Breast epithelium (tissue), 4 donors: Measurements from ENCODE around the gene GPHN. TPM values are rescaled to one million over a fixed set of nuclear protein-coding genes. Genes with fewer than 3 reads are reported as not detected.

Experiments
- DNase-seq, 2 donors: peaks; one replicate each; pipeline ENCODE4 v3.0.0-alpha.2; 2019; ENCODE audit warnings: low spot score in 2 of 2
- H3K27ac ChIP-seq, 2 donors: fragments of 200-600 bp; sonication (generic) in 1 of 2; one replicate each; pipeline ENCODE4 v1.5.1; 2016 to 2019; ENCODE audit warnings: mild to moderate bottlenecking in 1 of 2
- H3K27me3 ChIP-seq, 2 donors: fragments of 200-600 bp; sonication (generic) in 1 of 2; one replicate each; pipeline versions ENCODE4 v1.5.1 to v1.6.0; 2017 to 2019; ENCODE audit warnings: control low read depth in 1 of 2, mild to moderate bottlenecking in 1 of 2
- H3K36me3 ChIP-seq: fragments of 200-600 bp; one replicate; pipeline ENCODE4 v1.5.1; 2019
- H3K4me1 ChIP-seq, 2 donors: fragments of 200-600 bp; sonication (generic); one replicate each; pipeline ENCODE4 v1.5.1; 2016 to 2019; ENCODE audit warnings: control low read depth in 1 of 2
- H3K4me3 ChIP-seq, 3 donors: fragments of 200-600 bp; sonication (generic); 1 replicate in 2 of 3; 2 replicates in 1 of 3; pipeline ENCODE4 v1.5.1; 2016 to 2019; ENCODE audit warnings: mild to moderate bottlenecking in 3 of 3, moderate library complexity in 2 of 3
- H3K9me3 ChIP-seq, 2 donors: fragments of 200-600 bp; sonication (generic) in 1 of 2; one replicate each; pipeline ENCODE4 v1.5.1; 2016 to 2019; ENCODE audit warnings: control low read depth in 1 of 2
- POLR2A ChIP-seq: fragments of 450-650 bp; IDR thresholded peaks from one replicate; pipeline ENCODE4 v1.6.1; 2016; ENCODE audit warnings: antibody characterized with exemption, mild to moderate bottlenecking, moderate library complexity
- POLR2AphosphoS5 ChIP-seq, 3 donors: sonication (generic); formaldehyde crosslinking; IDR thresholded peaks; one replicate each; pipeline ENCODE4 v1.6.1; 2017; ENCODE audit warnings: antibody characterized with exemption in 3 of 3
- intact Hi-C: fragments of 100-400 bp; cut with DNase I; formaldehyde crosslinking; loops from one replicate; pipeline ENCODE4 v1.15.1; 2023; ENCODE audit warnings: low total_unique reads
- total RNA-seq, 3 donors: library from RNA; depleted of rRNA; stranded (reverse); fragments of >200 nt; gene quantifications; one replicate each; pipeline ENCODE4 v1.1.0, GENCODE V29; 2016
- TF ChIP-seq, protein P1 (sequence below), 3 donors: fragments of 450-650 bp; IDR thresholded peaks; one replicate each; pipeline ENCODE4 v1.5.1; 2016 to 2017; ENCODE audit warnings: antibody characterized with exemption in 3 of 3, mild to moderate bottlenecking in 3 of 3, moderate library complexity in 3 of 3

The GPHN gene
- total RNA-seq, 3 donors from 2014 or later = 20.9 to 39.0 (median 24.9) TPM

- intact Hi-C loops = no loop called here
- DNase-seq = no peak
- no peak overlapping the region for H3K4me3 ChIP-seq
- H3K36me3 ChIP-seq = no peaks in the 10 kb centered on the region
- TF ChIP-seq POLR2AphosphoS5 (IDR thresholded peaks at IDR 0.05) = no peak
- TF ChIP-seq, protein P1, sequence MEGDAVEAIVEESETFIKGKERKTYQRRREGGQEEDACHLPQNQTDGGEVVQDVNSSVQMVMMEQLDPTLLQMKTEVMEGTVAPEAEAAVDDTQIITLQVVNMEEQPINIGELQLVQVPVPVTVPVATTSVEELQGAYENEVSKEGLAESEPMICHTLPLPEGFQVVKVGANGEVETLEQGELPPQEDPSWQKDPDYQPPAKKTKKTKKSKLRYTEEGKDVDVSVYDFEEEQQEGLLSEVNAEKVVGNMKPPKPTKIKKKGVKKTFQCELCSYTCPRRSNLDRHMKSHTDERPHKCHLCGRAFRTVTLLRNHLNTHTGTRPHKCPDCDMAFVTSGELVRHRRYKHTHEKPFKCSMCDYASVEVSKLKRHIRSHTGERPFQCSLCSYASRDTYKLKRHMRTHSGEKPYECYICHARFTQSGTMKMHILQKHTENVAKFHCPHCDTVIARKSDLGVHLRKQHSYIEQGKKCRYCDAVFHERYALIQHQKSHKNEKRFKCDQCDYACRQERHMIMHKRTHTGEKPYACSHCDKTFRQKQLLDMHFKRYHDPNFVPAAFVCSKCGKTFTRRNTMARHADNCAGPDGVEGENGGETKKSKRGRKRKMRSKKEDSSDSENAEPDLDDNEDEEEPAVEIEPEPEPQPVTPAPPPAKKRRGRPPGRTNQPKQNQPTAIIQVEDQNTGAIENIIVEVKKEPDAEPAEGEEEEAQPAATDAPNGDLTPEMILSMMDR (IDR thresholded peaks at IDR 0.05) = no peak
- TF ChIP-seq POLR2A = no peak
- H3K27ac ChIP-seq = no peak overlapping the region
- no peaks in the 10 kb centered on the region for H3K9me3 ChIP-seq
- H3K27me3 ChIP-seq = no peaks in the 10 kb centered on the region
- H3K4me1 ChIP-seq = no peaks in the 10 kb centered on the region
Observed at GRCh38 chr14:67016856-67017255, 508.9 kb downstream of the GPHN start.

DNA sequence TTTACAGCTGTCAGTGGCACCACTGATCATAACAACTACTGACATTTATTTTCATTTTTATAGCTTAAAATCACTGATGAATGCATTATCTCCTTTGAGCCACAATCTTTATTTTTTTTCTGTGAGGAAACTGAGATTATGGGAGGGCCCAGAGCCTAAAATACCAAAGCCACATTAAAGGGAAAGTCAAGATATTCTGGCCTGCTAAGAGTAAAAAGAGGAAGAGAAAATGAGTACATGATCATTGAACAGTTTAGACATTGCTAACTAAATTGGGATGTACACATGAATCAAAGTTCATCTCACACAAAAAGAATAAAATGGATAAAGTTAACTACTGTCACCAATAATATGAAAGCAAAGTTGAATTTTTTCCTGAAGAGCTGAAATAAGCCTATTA, 510.8 kb downstream of the GPHN start:
- no peak overlapping the region for H3K4me3 ChIP-seq
- no peak for TF ChIP-seq POLR2A
- TF ChIP-seq POLR2AphosphoS5 (IDR thresholded peaks at IDR 0.05) = no peak
- TF ChIP-seq, protein P1 (IDR thresholded peaks at IDR 0.05) = no peak
- DNase-seq = no peak
- no peaks in the 10 kb centered on the region for H3K36me3 ChIP-seq
- H3K27me3 ChIP-seq = no peaks in the 10 kb centered on the region
- intact Hi-C loops = no loop called here
- no peak overlapping the region for H3K27ac ChIP-seq
- H3K4me1 ChIP-seq = no peaks in the 10 kb centered on the region
- no peaks in the 10 kb centered on the region for H3K9me3 ChIP-seq

DNA sequence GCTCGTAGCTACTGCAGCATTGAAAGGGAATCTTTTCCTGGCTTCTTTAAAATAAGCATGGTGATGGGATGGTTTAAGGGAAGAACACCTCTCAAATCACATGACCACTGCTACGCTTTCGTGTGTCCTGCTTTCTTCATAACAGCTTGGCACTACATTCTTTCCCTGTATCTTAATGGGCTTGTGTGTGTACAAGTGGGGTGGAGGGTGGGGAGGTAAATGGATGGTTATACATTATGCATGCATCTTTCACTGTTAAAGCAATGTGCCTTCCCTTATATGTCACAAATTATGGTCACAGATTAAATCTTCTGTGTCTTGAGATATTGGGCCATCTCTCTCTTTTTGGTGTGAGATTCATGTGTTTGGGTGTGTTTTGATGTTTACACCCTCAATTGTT, 511.8 kb downstream of the GPHN start:
- Histone ChIP-seq H3K27me3 (no peaks in the 10 kb centered on the region), H3K9me3 (no peaks in the 10 kb centered on the region), H3K4me1 (no peaks in the 10 kb centered on the region), H3K36me3 (no peaks in the 10 kb centered on the region), H3K27ac (no peak overlapping the region), H3K4me3 (no peak overlapping the region)
- intact Hi-C loops = no loop called here
- TF ChIP-seq POLR2AphosphoS5 (IDR thresholded peaks at IDR 0.05) (no peak), POLR2A (no peak)
- TF ChIP-seq, protein P1 (IDR thresholded peaks at IDR 0.05) = no peak
- DNase-seq = no peak

GRCh38 chr14:67031920-67032774, 524.2 kb downstream of the GPHN start:
- no peaks in the 10 kb centered on the region for H3K9me3 ChIP-seq
- intact Hi-C loops = no loop called here
- TF ChIP-seq POLR2AphosphoS5 (IDR thresholded peaks at IDR 0.05) = no peak
- TF ChIP-seq POLR2A = no peak
- TF ChIP-seq, protein P1 (IDR thresholded peaks at IDR 0.05) = no peak
- no peaks in the 10 kb centered on the region for H3K4me1 ChIP-seq
- DNase-seq = no peak
- H3K27me3 ChIP-seq = no peaks in the 10 kb centered on the region
- no peaks in the 10 kb centered on the region for H3K36me3 ChIP-seq
- no peak overlapping the region for H3K27ac ChIP-seq
- no peak overlapping the region for H3K4me3 ChIP-seq

GRCh38 chr14:67045440-67045839, 537.5 kb downstream of the GPHN start:
- no peak overlapping the region for H3K27ac ChIP-seq
- H3K9me3 ChIP-seq = no peaks in the 10 kb centered on the region
- intact Hi-C loops = no loop called here
- no peaks in the 10 kb centered on the region for H3K4me1 ChIP-seq
- no peaks in the 10 kb centered on the region for H3K27me3 ChIP-seq
- DNase-seq = no peak
- H3K4me3 ChIP-seq = no peak overlapping the region
- H3K36me3 ChIP-seq = no peaks in the 10 kb centered on the region
- TF ChIP-seq POLR2A (no peak), POLR2AphosphoS5 (IDR thresholded peaks at IDR 0.05) (no peak)
- TF ChIP-seq, protein P1 (IDR thresholded peaks at IDR 0.05) = no peak
